HepG2 (cell line): ENCODE data around the gene NREP. TPM values are rescaled to one million over a fixed set of nuclear protein-coding genes. Genes with fewer than 3 reads are reported as not detected.

Experiments
- ADNP ChIP-seq: sonication (generic); formaldehyde crosslinking; IDR thresholded peaks from 2 replicates; pipeline ENCODE4 v1.4.0; 2020; ENCODE audit warnings: missing genetic modification reagents
- AHR ChIP-seq: IDR thresholded peaks from 2 replicates; pipeline ENCODE4 v1.6.1; 2018; ENCODE audit warnings: missing genetic modification reagents, missing compliant biosample characterization
- BRCA1 ChIP-seq: sonication (generic); formaldehyde crosslinking; IDR thresholded peaks from 2 replicates; pipeline ENCODE4 v1.4.0; 2020; ENCODE audit warnings: missing genetic modification reagents
- CSRNP1 ChIP-seq: sonication (generic); formaldehyde crosslinking; IDR thresholded peaks from 2 replicates; pipeline ENCODE4 v1.8.1; 2023; ENCODE audit warnings: mild to moderate bottlenecking, missing genetic modification reagents
- FOXK1 ChIP-seq: sonication (generic); formaldehyde crosslinking; IDR thresholded peaks from 2 replicates; pipeline ENCODE4 v1.4.0; 2020; ENCODE audit warnings: low read depth, missing genetic modification reagents, borderline replicate concordance
- FOXO4 ChIP-seq: sonication (generic); formaldehyde crosslinking; conservative IDR thresholded peaks from 2 replicates; pipeline ENCODE4 v1.8.1; 2023; ENCODE audit warnings: missing genetic modification reagents
- FUBP1 ChIP-seq: sonication (generic); formaldehyde crosslinking; IDR thresholded peaks from 2 replicates; pipeline ENCODE4 v1.5.1; 2020; ENCODE audit warnings: missing genetic modification reagents, mild to moderate bottlenecking, borderline replicate concordance
- GABPB1 ChIP-seq: IDR thresholded peaks from 2 replicates; pipeline ENCODE4 v1.6.1; 2016; ENCODE audit warnings: mild to moderate bottlenecking, missing genetic modification reagents, moderate library complexity, missing compliant biosample characterization
- GZF1 ChIP-seq: sonication (generic); formaldehyde crosslinking; IDR thresholded peaks from 2 replicates; pipeline ENCODE4 v1.5.1; 2020; ENCODE audit warnings: mild to moderate bottlenecking, missing genetic modification reagents
- MLLT10 ChIP-seq: sonication (generic); formaldehyde crosslinking; IDR thresholded peaks from 2 replicates; pipeline ENCODE4 v1.4.0; 2020; ENCODE audit warnings: missing genetic modification reagents
- NR2F6 ChIP-seq, 2 experiments: IDR thresholded peaks; 2 replicates each; pipeline ENCODE4 v1.6.1; 2016; ENCODE audit warnings: antibody characterized with exemption in 1 of 2, mild to moderate bottlenecking in 1 of 2
- RFXAP ChIP-seq: sonication (generic); formaldehyde crosslinking; IDR thresholded peaks from 2 replicates; pipeline ENCODE4 v1.4.0; 2020; ENCODE audit warnings: missing genetic modification reagents, borderline replicate concordance
- SIX4 ChIP-seq: sonication (generic); formaldehyde crosslinking; IDR thresholded peaks from 2 replicates; pipeline ENCODE4 v1.4.0; 2020; ENCODE audit warnings: missing genetic modification reagents
- TAF15 ChIP-seq: fragments of 200-400 bp; formaldehyde crosslinking; IDR thresholded peaks from one replicate; pipeline ENCODE4 v1.6.1; 2018; ENCODE audit warnings: mild to moderate bottlenecking, low read depth, low read length; ENCODE audit not compliant: poor library complexity, severe bottlenecking
- ZNF17 ChIP-seq: sonication (generic); formaldehyde crosslinking; IDR thresholded peaks from 2 replicates; pipeline ENCODE4 v1.5.0; 2020; ENCODE audit warnings: mild to moderate bottlenecking, missing genetic modification reagents
- ZNF331 ChIP-seq: sonication (generic); formaldehyde crosslinking; IDR thresholded peaks from 2 replicates; pipeline ENCODE4 v1.4.0; 2020; ENCODE audit warnings: missing genetic modification reagents
- ZNF350 ChIP-seq: sonication (generic); formaldehyde crosslinking; IDR thresholded peaks from 2 replicates; pipeline ENCODE4 v1.4.0; 2020; ENCODE audit warnings: mild to moderate bottlenecking, low read depth, missing genetic modification reagents, borderline replicate concordance
- ZNF543 ChIP-seq: sonication (generic); formaldehyde crosslinking; IDR thresholded peaks from 2 replicates; pipeline ENCODE4 v1.4.0; 2020; ENCODE audit warnings: mild to moderate bottlenecking, missing genetic modification reagents
- ZNF614 ChIP-seq: IDR thresholded peaks from 2 replicates; pipeline ENCODE4 v1.6.1; 2018; ENCODE audit warnings: missing biosample characterization, missing genetic modification reagents, inconsistent platforms, borderline replicate concordance
- ZNF720 ChIP-seq: sonication (generic); formaldehyde crosslinking; IDR thresholded peaks from 2 replicates; pipeline ENCODE4 v1.4.0; 2020; ENCODE audit warnings: missing genetic modification reagents
- ZNF788 ChIP-seq: sonication (generic); formaldehyde crosslinking; IDR thresholded peaks from 2 replicates; pipeline ENCODE4 v1.5.0; 2020; ENCODE audit warnings: mild to moderate bottlenecking, missing genetic modification reagents, borderline replicate concordance
- ZSCAN29 ChIP-seq: sonication (generic); formaldehyde crosslinking; conservative IDR thresholded peaks from 2 replicates; pipeline ENCODE4 v1.4.0; 2020; ENCODE audit warnings: mild to moderate bottlenecking, missing genetic modification reagents
- polyA plus RNA-seq, 8 experiments: library from polyadenylated mRNA; depleted of rRNA in 3 of 8; stranded (reverse) in 7 of 8; unstranded in 1 of 8; fragments of >200 nt; fragmentation: Illumina TruSeq in 4 of 8; extraction: Trizol in 4 of 8; gene quantifications; 2 replicates each; pipeline versions ENCODE4 v1.2.1 to v1.2.3, GENCODE V29; 2011 to 2016; ENCODE audit warnings: low read depth in 4 of 8, missing spikeins in 1 of 8, mixed read lengths in 1 of 8; ENCODE audit not compliant: insufficient read depth in 1 of 8
- total RNA-seq, 5 experiments: library from RNA; depleted of rRNA; stranded (reverse); fragments of >200 nt; fragmentation: Illumina TruSeq; extraction: Trizol; gene quantifications; 2 replicates each; pipeline ENCODE4 v1.2.3, GENCODE V29; 2016; ENCODE audit warnings: low read depth in 1 of 5

The NREP gene
- total and polyA plus RNA-seq, 2 of the 13 experiments (the other 11 are each of a cell fraction or from before 2014, with no cell fraction given): 40.5 to 102 TPM

- TF ChIP-seq ZNF350: 0 out of 2 replicates have a peak, but pooled peaks have one; percentile 43
- no peak for TF ChIP-seq TAF15
- no peak for TF ChIP-seq BRCA1 (CRISPR knock-in tag)
- TF ChIP-seq ADNP (CRISPR knock-in tag): no peak
- TF ChIP-seq GZF1 (CRISPR knock-in tag): no peak
- TF ChIP-seq SIX4 (CRISPR knock-in tag): peak; percentile 67; the same call in 1 of the 2 replicates
- TF ChIP-seq AHR (CRISPR knock-in tag): no peak
- peak; percentile 41; the same call in 1 of the 2 replicates for TF ChIP-seq GABPB1 (CRISPR knock-in tag)
- no peak for TF ChIP-seq MLLT10 (CRISPR knock-in tag)
- TF ChIP-seq ZNF614 (CRISPR knock-in tag): peak; percentile 86; the same call in 1 of the 2 replicates
- TF ChIP-seq FOXK1 (CRISPR knock-in tag): peak; percentile 89; the same call in 1 of the 2 replicates
- TF ChIP-seq NR2F6 (IDR thresholded peaks at IDR 0.05): peak; percentile 96
- TF ChIP-seq NR2F6 (CRISPR knock-in tag; IDR thresholded peaks at IDR 0.05): peak; percentile 98
- peak; percentile 61; the same call in 1 of the 2 replicates for TF ChIP-seq ZNF543 (CRISPR knock-in tag)
- no peak for TF ChIP-seq CSRNP1 (CRISPR knock-in tag)
- no peak for TF ChIP-seq ZNF720 (CRISPR knock-in tag)
- peak; percentile 95 for TF ChIP-seq ZNF331 (CRISPR knock-in tag)
- no peak; the same call in none of the 2 replicates for TF ChIP-seq RFXAP (CRISPR knock-in tag)
- peak; percentile 98 for TF ChIP-seq ZSCAN29 (CRISPR knock-in tag)
- TF ChIP-seq ZNF17 (CRISPR knock-in tag): no peak
- no peak for TF ChIP-seq FUBP1 (CRISPR knock-in tag)
- TF ChIP-seq ZNF788 (CRISPR knock-in tag): peak; percentile 79; the same call in 1 of the 2 replicates
- 0 out of 2 replicates have a peak, but pooled peaks have one; percentile 24 for TF ChIP-seq FOXO4 (CRISPR knock-in tag)
These were observed 14.6 kb downstream of the NREP start (continued) for GRCh38 chr5:111742177-111742994.
